Sigmoid colon (tissue), 7 donors: ENCODE results near the gene CD37. TPM values are rescaled to one million over a fixed set of nuclear protein-coding genes. Genes with fewer than 3 reads are reported as not detected.
"Not testable (repeated sequence)": the region's sequence is repeated elsewhere in the genome, so short reads cannot be mapped to it uniquely, and the experiment has no call there.

Experiments used
- DNase-seq: peaks from one replicate; pipeline ENCODE4 v3.0.0-alpha.2; 2019
- H3K27ac ChIP-seq, 4 donors: fragments of 200-600 bp; sonication (generic); one replicate each; pipeline ENCODE4 v1.5.1; 2016 to 2019; ENCODE audit warnings: mild to moderate bottlenecking in 1 of 4
- H3K27me3 ChIP-seq, 3 donors: fragments of 200-600 bp; sonication (generic); one replicate each; pipeline ENCODE4 v1.5.1; 2019; ENCODE audit warnings: mild to moderate bottlenecking in 1 of 3
- H3K36me3 ChIP-seq, 4 donors: fragments of 200-600 bp; sonication (generic); one replicate each; pipeline ENCODE4 v1.5.1; 2016 to 2019
- H3K4me1 ChIP-seq, 4 donors: fragments of 200-600 bp; sonication (generic); one replicate each; pipeline ENCODE4 v1.5.1; 2017 to 2019
- H3K4me3 ChIP-seq, 4 donors: fragments of 200-600 bp; sonication (generic); one replicate each; pipeline ENCODE4 v1.5.1; 2017 to 2019; ENCODE audit warnings: mild to moderate bottlenecking in 2 of 4, moderate library complexity in 1 of 4
- H3K9me3 ChIP-seq, 4 donors: fragments of 200-600 bp in 3 of 4; sonication (generic) in 3 of 4; one replicate each; pipeline versions ENCODE4 v1.5.1 to v1.6.1; 2013 to 2019
- CTCF ChIP-seq, 4 experiments: fragments of 450-650 bp in 3 of 4; fragments of 200-600 bp in 1 of 4; IDR thresholded peaks; one replicate each; pipeline ENCODE4 v1.5.1; 2016 to 2019; ENCODE audit warnings: antibody characterized with exemption in 4 of 4, mild to moderate bottlenecking in 3 of 4, moderate library complexity in 2 of 4
- EP300 ChIP-seq, 4 donors: sonication (generic); formaldehyde crosslinking; IDR thresholded peaks; one replicate each; pipeline ENCODE4 v1.6.1; 2017; ENCODE audit warnings: antibody characterized with exemption in 4 of 4
- POLR2A ChIP-seq, 2 donors: fragments of 450-650 bp; IDR thresholded peaks; one replicate each; pipeline ENCODE4 v1.6.1; 2016; ENCODE audit warnings: antibody characterized with exemption in 2 of 2, mild to moderate bottlenecking in 2 of 2, moderate library complexity in 2 of 2
- POLR2AphosphoS5 ChIP-seq, 4 donors: sonication (generic); formaldehyde crosslinking; IDR thresholded peaks; one replicate each; pipeline ENCODE4 v1.6.1; 2017; ENCODE audit warnings: antibody characterized with exemption in 4 of 4
- WGBS, 2 donors: extraction: QIAGEN DNeasy Blood & Tissue Kit; methylation state at CpG; one replicate each; pipeline ENCODE4 v1.1.7; 2013; 5-methylcytosine and 5-hydroxymethylcytosine counted together
- intact Hi-C: fragments of 100-400 bp; cut with DNase I; formaldehyde crosslinking; loops from one replicate; pipeline ENCODE4 v1.15.1; 2023
- polyA plus RNA-seq, 3 donors: library from polyadenylated mRNA; stranded (reverse); fragments of 200-250 nt; gene quantifications; one replicate each; pipeline ENCODE4 v1.2.3, GENCODE V29; 2013
- total RNA-seq, 4 donors: library from RNA; depleted of rRNA; stranded (reverse); fragments of >200 nt; gene quantifications; one replicate each; pipeline ENCODE4 v1.1.0, GENCODE V29; 2016
- donor health status: healthy with polysubstance abuse.
- donor health status: Bipolar disorder and iron deficiency.
- donor health status: healthy.

CD37 gene
- total and polyA plus RNA-seq, 7 donors, result 5.8 to 220 (median 9.4) TPM

- H3K27ac ChIP-seq, result no peak overlapping the region
Observed at GRCh38 chr19:49309087-49309486, 26.1 kb upstream of the CD37 start.

GRCh38 chr19:49315111-49315510 lies 20.1 kb upstream of the CD37 start:
- DNase-seq, result no peak
- H3K4me3 ChIP-seq, result no peak overlapping the region
- H3K36me3 ChIP-seq, result peaks cover 0 to 11% (median 0%) of the 10 kb centered on the region in 4 donors
- intact Hi-C loops, result no loop called here
- no peaks in the 10 kb centered on the region for H3K9me3 ChIP-seq
- WGBS, 2 donors, result 42 to 78% methylated on average over 1 of the region's 1 CpG
- H3K27me3 ChIP-seq, result no peaks in the 10 kb centered on the region
- no peaks in the 10 kb centered on the region for H3K4me1 ChIP-seq
- no peak overlapping the region for H3K27ac ChIP-seq
- no peak for TF ChIP-seq EP300 (IDR thresholded peaks at IDR 0.05)

More at GRCh38 chr19:49309087-49309486, 26.1 kb upstream of the CD37 start:
- Histone ChIP-seq H3K27me3 (no peaks in the 10 kb centered on the region), H3K9me3 (no peaks in the 10 kb centered on the region), H3K4me1 (no peaks in the 10 kb centered on the region), H3K36me3 (peaks cover 0 to 11% (median 0%) of the 10 kb centered on the region in 4 donors), H3K4me3 (no peak overlapping the region)
- no peak for DNase-seq
- intact Hi-C loops, result no loop called here
- WGBS, 2 donors, result 93 to 95% methylated on average over 6 of the region's 6 CpGs
- TF ChIP-seq POLR2AphosphoS5 (IDR thresholded peaks at IDR 0.05) (no peak), POLR2A (IDR thresholded peaks at IDR 0.05) (no peak), EP300 (IDR thresholded peaks at IDR 0.05) (no peak), CTCF (IDR thresholded peaks at IDR 0.05) (no peak)

DNA sequence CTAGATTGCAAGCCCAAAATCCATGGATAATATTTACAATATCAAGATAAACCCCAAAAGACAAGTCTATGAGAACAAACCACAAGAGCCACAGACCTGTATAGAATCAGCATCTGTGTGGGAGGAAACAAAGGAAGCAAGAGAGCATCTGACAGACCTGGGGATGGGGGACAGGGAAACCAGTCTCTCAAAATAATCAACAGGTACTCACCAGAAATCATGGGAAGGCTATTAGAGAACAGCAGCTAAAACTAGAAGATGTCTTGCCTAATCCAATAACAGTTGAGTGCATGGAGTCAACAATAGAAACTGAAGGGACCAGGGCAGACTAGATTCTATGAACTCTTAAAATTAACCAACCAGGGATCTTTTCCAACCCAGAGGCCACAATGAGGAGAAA lies 18.9 kb upstream of the CD37 start:
- intact Hi-C loops, result no loop called here
- TF ChIP-seq POLR2A (IDR thresholded peaks at IDR 0.05) (no peak), EP300 (IDR thresholded peaks at IDR 0.05) (no peak), CTCF (IDR thresholded peaks at IDR 0.05) (no peak), POLR2AphosphoS5 (IDR thresholded peaks at IDR 0.05) (no peak)
- no peak for DNase-seq

DNA sequence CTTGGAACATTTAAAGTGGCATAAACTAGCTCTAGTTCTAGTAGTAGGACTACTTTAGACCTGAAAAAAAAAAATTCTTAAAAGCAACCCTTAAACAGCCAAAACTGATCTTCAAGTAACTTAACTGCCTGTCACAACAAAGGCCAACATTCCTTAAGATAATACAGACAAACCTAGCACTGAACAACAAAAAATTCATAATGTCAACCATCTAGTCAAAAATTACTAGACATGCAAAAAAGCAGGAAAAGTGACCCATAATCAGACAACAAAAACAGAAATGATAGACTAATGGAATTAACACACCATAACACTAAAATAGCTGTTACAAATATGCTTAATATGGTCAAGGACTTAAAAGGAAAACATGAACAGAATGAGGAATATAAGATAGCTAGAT lies 16.9 kb upstream of the CD37 start:
- no peak for TF ChIP-seq POLR2A (IDR thresholded peaks at IDR 0.05)
- no peak for TF ChIP-seq EP300 (IDR thresholded peaks at IDR 0.05)
- no peak for TF ChIP-seq CTCF (IDR thresholded peaks at IDR 0.05)
- no peak for TF ChIP-seq POLR2AphosphoS5 (IDR thresholded peaks at IDR 0.05)
- no peaks in the 10 kb centered on the region for H3K4me1 ChIP-seq
- H3K4me3 ChIP-seq, result no peak overlapping the region
- no peak overlapping the region for H3K27ac ChIP-seq
- intact Hi-C loops, result no loop called here
- H3K36me3 ChIP-seq, result no peaks in the 10 kb centered on the region
- no peak for DNase-seq
- H3K27me3 ChIP-seq, result no peaks in the 10 kb centered on the region
- no peaks in the 10 kb centered on the region for H3K9me3 ChIP-seq

More for the DNA sequence above, 18.9 kb upstream of the CD37 start:
- Histone ChIP-seq H3K9me3 (no peaks in the 10 kb centered on the region), H3K27me3 (no peaks in the 10 kb centered on the region), H3K4me3 (no peak overlapping the region), H3K36me3 (no peaks in the 10 kb centered on the region), H3K4me1 (no peaks in the 10 kb centered on the region), H3K27ac (no peak overlapping the region)

DNA sequence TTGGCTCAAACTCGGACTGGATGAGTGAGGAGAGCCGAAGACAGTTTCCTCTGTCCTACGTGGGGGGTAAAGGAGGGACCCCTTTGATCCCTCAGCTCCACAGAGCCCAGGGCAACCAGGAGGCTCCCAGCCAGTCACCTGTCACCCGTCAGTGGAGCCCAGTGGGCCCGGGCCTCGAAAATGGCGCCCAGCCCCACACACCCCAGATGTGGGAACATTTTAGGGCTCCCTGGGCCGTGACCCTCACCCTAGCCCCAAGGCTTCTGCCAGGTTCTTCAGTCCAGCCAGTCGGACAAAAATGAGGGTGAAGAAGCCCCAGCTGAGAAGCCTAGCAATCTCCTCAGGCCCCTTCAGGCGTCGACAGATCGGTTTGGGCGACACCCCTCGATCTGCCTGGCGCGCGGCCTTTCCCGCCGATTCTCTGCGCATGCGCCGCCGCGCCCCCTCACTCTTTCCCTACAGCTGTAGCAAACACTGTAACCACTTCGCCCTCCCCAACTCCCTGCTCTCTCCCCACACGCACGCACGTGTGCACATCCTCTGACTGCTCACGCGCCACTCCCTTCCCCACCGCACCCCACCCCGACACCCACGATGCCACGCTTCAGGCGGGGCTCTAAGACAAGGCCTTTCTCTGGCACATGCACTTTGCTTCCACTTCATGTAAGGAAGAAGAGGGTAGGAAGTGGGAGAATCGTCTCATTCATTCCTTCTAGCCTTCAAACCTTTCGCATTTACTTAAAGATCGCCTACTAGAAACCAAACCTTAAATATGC lies 10.2 kb upstream of the CD37 start, which contains the start of gene SLC6A16:
TSS of gene SLC6A16 (minus strand) at position 391 of the 776 bp plus-strand sequence. CDS start 13,844 bp downstream, outside the sequence.
- WGBS, 2 donors, result 88 to 91% methylated on average over 38 of the region's 38 CpGs
- intact Hi-C loops, result no loop called here

GRCh38 chr19:49325756-49326155 lies 9.4 kb upstream of the CD37 start:
- H3K36me3 ChIP-seq, H3K27ac ChIP-seq, H3K4me1 ChIP-seq, H3K4me3 ChIP-seq, intact Hi-C loops, H3K9me3 ChIP-seq, H3K27me3 ChIP-seq, DNase-seq: not testable (repeated sequence)
- 85 to 87% methylated on average over 13 of the region's 13 CpGs for WGBS, 2 donors

More for the DNA sequence above, 10.2 kb upstream of the CD37 start, which contains the start of gene SLC6A16:
- no peaks in the 10 kb centered on the region for H3K4me1 ChIP-seq
- H3K27me3 ChIP-seq, result no peaks in the 10 kb centered on the region
- H3K36me3 ChIP-seq, result no peaks in the 10 kb centered on the region
- peaks cover 0 to 2% (median 0%) of the 10 kb centered on the region in 4 donors for H3K9me3 ChIP-seq
- TF ChIP-seq POLR2AphosphoS5 (IDR thresholded peaks at IDR 0.05), result no peak
- TF ChIP-seq EP300 (IDR thresholded peaks at IDR 0.05), result no peak
- no peak for TF ChIP-seq CTCF (IDR thresholded peaks at IDR 0.05)
- no peak for TF ChIP-seq POLR2A (IDR thresholded peaks at IDR 0.05)
- DNase-seq, result no peak
- no peak within 1 kb of the TSS for H3K4me3 ChIP-seq
- H3K27ac ChIP-seq, result no peak within 1 kb of the TSS
